Peyer's patch (tissue), 4 donors: ENCODE data around the gene LCE1B.

Experiments
- POLR2A ChIP-seq, 2 donors: fragments of 450-650 bp; IDR thresholded peaks; one replicate each; pipeline ENCODE4 v1.5.1; 2017; ENCODE audit warnings: antibody characterized with exemption in 2 of 2, mild to moderate bottlenecking in 2 of 2, moderate library complexity in 2 of 2
- TF ChIP-seq, protein P1 (sequence below), 6 experiments: fragments of 450-650 bp in 4 of 6; fragments of 200-600 bp in 2 of 6; sonication (generic) in 1 of 6; IDR thresholded peaks; one replicate each; pipeline ENCODE4 v1.5.1; 2017 to 2019; ENCODE audit warnings: antibody characterized with exemption in 6 of 6, mild to moderate bottlenecking in 3 of 6, moderate library complexity in 1 of 6

DNA sequence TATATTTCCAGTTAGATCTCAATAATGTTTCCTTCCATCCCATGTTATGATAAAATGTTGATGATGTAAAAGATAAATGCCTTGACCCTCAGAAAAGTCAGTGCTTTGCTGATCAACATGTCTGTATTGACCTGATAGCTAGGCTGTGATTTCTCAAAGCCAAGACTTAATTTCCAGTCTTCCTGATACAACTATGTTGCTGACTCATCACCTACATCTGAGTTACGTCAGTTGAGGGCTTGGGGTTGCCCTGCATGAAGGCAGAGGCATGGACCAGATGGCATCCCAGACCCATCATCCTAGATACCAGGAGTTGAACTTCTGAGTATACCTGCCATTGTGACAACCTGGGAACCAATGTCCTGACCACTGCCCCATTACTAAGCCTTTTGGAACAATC lies 10.4 kb upstream of the LCE1B start:
- TF ChIP-seq, protein P1, sequence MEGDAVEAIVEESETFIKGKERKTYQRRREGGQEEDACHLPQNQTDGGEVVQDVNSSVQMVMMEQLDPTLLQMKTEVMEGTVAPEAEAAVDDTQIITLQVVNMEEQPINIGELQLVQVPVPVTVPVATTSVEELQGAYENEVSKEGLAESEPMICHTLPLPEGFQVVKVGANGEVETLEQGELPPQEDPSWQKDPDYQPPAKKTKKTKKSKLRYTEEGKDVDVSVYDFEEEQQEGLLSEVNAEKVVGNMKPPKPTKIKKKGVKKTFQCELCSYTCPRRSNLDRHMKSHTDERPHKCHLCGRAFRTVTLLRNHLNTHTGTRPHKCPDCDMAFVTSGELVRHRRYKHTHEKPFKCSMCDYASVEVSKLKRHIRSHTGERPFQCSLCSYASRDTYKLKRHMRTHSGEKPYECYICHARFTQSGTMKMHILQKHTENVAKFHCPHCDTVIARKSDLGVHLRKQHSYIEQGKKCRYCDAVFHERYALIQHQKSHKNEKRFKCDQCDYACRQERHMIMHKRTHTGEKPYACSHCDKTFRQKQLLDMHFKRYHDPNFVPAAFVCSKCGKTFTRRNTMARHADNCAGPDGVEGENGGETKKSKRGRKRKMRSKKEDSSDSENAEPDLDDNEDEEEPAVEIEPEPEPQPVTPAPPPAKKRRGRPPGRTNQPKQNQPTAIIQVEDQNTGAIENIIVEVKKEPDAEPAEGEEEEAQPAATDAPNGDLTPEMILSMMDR (IDR thresholded peaks at IDR 0.05) = no peak
- TF ChIP-seq POLR2A (IDR thresholded peaks at IDR 0.05) = no peak
